ENCODE measurements around the gene BAIAP2. TPM values are rescaled to one million over a fixed set of nuclear protein-coding genes. Genes with fewer than 3 reads are reported as not detected.
"Not testable (repeated sequence)": the region's sequence is repeated elsewhere in the genome, so short reads cannot be mapped to it uniquely, and the experiment has no call there.

Gene BAIAP2
- total RNA-seq, 2 experiments from 2014 or later = 7.7 to 10.0 TPM

- no peak overlapping the region for H3K4me3 Mint-ChIP-seq
- H3K27me3 Mint-ChIP-seq = no peaks in the 10 kb centered on the region
- no peaks in the 10 kb centered on the region for H3K36me3 Mint-ChIP-seq
- H3K4me1 Mint-ChIP-seq = no peaks in the 10 kb centered on the region
- H3K27ac Mint-ChIP-seq = no peak overlapping the region
- no peak for DNase-seq
- peaks cover 11% of the 10 kb centered on the region for H3K9me3 Mint-ChIP-seq
Observed at GRCh38 chr17:81135505-81136278, 100.7 kb downstream of the BAIAP2 start.

GRCh38 chr17:81136366-81136765 is 101.4 kb downstream of the BAIAP2 start:
- no peaks in the 10 kb centered on the region for H3K36me3 Mint-ChIP-seq
- H3K27ac Mint-ChIP-seq = no peak overlapping the region
- no peaks in the 10 kb centered on the region for H3K27me3 Mint-ChIP-seq
- H3K9me3 Mint-ChIP-seq = peaks cover 11% of the 10 kb centered on the region
- H3K4me3 Mint-ChIP-seq = no peak overlapping the region
- H3K4me1 Mint-ChIP-seq = no peaks in the 10 kb centered on the region
- DNase-seq = no peak

GRCh38 chr17:81137248-81137647 is 102.3 kb downstream of the BAIAP2 start:
- H3K4me1 Mint-ChIP-seq = no peaks in the 10 kb centered on the region
- no peak for DNase-seq
- peaks cover 11% of the 10 kb centered on the region for H3K9me3 Mint-ChIP-seq
- H3K4me3 Mint-ChIP-seq = no peak overlapping the region
- H3K27ac Mint-ChIP-seq = no peak overlapping the region
- H3K36me3 Mint-ChIP-seq = no peaks in the 10 kb centered on the region
- H3K27me3 Mint-ChIP-seq = peaks cover 6% of the 10 kb centered on the region

DNA sequence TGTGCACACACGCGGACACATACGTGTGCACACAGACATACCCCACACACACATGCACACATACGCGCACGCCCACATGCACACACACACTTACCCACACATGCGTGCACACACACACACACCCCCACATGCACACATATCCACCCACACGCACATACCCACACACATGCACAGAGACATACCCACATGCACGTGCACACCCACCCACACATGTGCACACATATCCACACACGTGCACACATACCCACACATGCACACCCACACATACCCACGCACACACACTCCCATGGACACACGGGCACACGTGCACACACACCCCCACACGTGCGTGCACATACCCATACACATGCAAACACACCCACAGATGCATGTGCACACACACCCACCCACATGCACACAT is 103.1 kb downstream of the BAIAP2 start:
- Mint-ChIP-seq H3K27me3 (peaks cover 7% of the 10 kb centered on the region), H3K36me3 (no peaks in the 10 kb centered on the region), H3K4me3 (no peak overlapping the region), H3K27ac (no peak overlapping the region), H3K4me1 (no peaks in the 10 kb centered on the region), H3K9me3 (peaks cover 11% of the 10 kb centered on the region)
- no peak for DNase-seq

DNA sequence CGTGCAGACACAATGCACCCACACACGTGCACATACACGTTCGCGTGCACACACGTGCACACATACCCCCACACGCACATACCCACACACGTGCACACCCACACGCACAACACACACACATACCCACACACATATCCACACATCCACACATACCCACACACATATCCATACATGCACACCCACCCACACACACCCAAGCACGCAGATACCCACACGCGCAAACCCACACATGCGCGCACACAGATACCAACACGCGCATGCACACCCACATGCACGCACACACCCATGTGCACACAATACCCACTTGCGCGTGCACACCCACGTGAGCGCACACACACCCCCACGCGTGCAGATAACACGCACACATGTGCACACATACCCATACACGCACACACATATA is 103.5 kb downstream of the BAIAP2 start:
- Mint-ChIP-seq H3K4me3 (no peak overlapping the region), H3K9me3 (peaks cover 11% of the 10 kb centered on the region), H3K36me3 (no peaks in the 10 kb centered on the region), H3K27me3 (peaks cover 7% of the 10 kb centered on the region), H3K27ac (no peak overlapping the region), H3K4me1 (no peaks in the 10 kb centered on the region)
- DNase-seq = no peak

- H3K4me3 Mint-ChIP-seq = no peak overlapping the region
- no peak overlapping the region for H3K27ac Mint-ChIP-seq
- peaks cover 7% of the 10 kb centered on the region for H3K27me3 Mint-ChIP-seq
- peaks cover 11% of the 10 kb centered on the region for H3K9me3 Mint-ChIP-seq
- H3K36me3 Mint-ChIP-seq = no peaks in the 10 kb centered on the region
- no peaks in the 10 kb centered on the region for H3K4me1 Mint-ChIP-seq
- DNase-seq = no peak
Observed at GRCh38 chr17:81139428-81139827, 104.5 kb downstream of the BAIAP2 start.

- Mint-ChIP-seq H3K27ac (no peak overlapping the region), H3K9me3 (peaks cover 11% of the 10 kb centered on the region), H3K4me1 (no peaks in the 10 kb centered on the region), H3K36me3 (no peaks in the 10 kb centered on the region), H3K27me3 (peaks cover 7% of the 10 kb centered on the region), H3K4me3 (no peak overlapping the region)
- no peak for DNase-seq
Observed at GRCh38 chr17:81140018-81140417, 105.1 kb downstream of the BAIAP2 start.

DNA sequence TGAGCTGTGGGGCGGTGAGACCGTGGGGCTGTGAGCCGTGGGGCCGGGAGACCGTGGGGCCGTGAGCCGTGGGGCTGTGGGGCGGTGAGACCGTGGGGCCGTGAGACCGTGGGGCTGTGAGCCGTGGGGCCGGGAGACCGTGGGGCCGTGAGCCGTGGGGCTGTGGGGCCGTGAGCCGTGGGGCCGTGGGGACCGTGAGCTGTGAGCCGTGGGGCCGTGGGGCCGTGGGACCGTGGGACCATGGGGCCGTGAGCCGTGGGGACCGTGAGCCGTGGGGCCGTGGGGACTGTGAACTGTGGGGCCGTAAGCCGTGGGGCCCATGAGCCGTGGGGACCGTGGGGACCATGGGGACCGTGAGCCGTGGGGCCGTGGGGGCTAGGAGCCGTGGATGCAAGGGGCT is 105.7 kb downstream of the BAIAP2 start:
- Mint-ChIP-seq H3K27ac (no peak overlapping the region), H3K36me3 (no peaks in the 10 kb centered on the region), H3K9me3 (peaks cover 11% of the 10 kb centered on the region), H3K4me3 (no peak overlapping the region), H3K4me1 (no peaks in the 10 kb centered on the region), H3K27me3 (peaks cover 7% of the 10 kb centered on the region)
- DNase-seq = no peak

GRCh38 chr17:81142301-81143199 is 107.6 kb downstream of the BAIAP2 start:
- no peaks in the 10 kb centered on the region for H3K4me1 Mint-ChIP-seq
- H3K4me3 Mint-ChIP-seq = no peak overlapping the region
- peaks cover 7% of the 10 kb centered on the region for H3K27me3 Mint-ChIP-seq
- peaks cover 11% of the 10 kb centered on the region for H3K9me3 Mint-ChIP-seq
- no peaks in the 10 kb centered on the region for H3K36me3 Mint-ChIP-seq
- peak; percentile 56 for DNase-seq
- no peak overlapping the region for H3K27ac Mint-ChIP-seq

DNA sequence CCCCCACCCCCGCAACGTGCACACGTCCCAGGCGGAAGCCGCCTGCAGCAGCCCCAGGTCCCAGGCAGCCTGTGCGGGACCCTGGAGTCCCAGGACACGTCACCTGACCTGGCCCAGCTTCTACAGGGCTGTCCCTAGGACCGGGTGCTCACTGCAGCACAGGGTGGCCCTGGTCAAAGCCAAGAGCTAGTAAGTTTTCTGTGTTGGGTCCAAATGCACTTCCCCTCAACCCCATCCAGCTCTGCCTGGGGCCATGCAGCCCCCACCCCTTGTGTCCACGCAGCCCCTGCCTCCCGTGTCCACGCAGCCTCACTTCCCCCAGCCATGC is 108.2 kb downstream of the BAIAP2 start:
- Mint-ChIP-seq H3K27ac (no peak overlapping the region), H3K36me3 (no peaks in the 10 kb centered on the region), H3K4me3 (no peak overlapping the region), H3K9me3 (peaks cover 6% of the 10 kb centered on the region), H3K27me3 (peaks cover 7% of the 10 kb centered on the region), H3K4me1 (no peaks in the 10 kb centered on the region)
- DNase-seq = no peak

DNA sequence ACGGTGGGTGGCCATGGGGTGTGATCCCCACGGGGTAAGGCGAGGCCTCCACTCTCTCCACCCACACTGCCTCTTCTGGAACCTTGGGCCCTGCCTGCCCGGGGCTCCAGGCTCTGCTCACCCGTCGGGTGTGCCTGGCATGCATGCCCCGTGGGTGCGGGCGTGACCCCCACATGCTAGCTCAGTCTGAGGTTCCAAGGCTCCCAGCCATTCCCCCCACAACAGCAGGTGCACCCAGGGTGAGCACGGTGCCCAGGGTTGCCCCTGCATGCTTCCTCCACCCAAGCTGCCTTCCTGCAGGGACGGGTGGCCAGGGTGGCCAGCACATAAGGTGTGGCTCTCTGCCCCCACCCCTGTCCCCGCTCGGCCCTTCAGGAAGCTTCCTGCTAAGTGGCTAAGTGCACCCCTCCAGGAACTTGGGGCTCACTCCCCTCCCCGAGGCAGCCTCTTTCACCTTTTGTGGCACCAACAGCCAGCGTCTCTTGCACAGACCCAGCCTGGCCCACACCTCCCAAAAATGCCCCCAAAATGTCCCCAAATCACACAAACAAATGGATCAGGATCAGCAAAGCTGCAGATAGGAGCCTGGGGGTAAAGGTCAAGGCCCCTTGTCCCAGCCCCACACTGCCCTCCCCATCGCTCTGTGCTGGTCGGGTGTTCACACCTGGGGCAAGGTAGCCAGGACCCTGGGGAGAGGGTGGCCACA is 108.9 kb downstream of the BAIAP2 start:
- DNase-seq = no peak
- Mint-ChIP-seq H3K36me3 (no peaks in the 10 kb centered on the region), H3K4me1 (no peaks in the 10 kb centered on the region), H3K9me3 (peaks cover under 1% of the 10 kb centered on the region), H3K27ac (no peak overlapping the region), H3K27me3 (peaks cover 7% of the 10 kb centered on the region), H3K4me3 (no peak overlapping the region)

GRCh38 chr17:81144423-81144781 is 109.5 kb downstream of the BAIAP2 start:
- no peaks in the 10 kb centered on the region for H3K9me3 Mint-ChIP-seq
- H3K36me3 Mint-ChIP-seq = no peaks in the 10 kb centered on the region
- H3K4me1 Mint-ChIP-seq = no peaks in the 10 kb centered on the region
- H3K27ac Mint-ChIP-seq = no peak overlapping the region
- no peak overlapping the region for H3K4me3 Mint-ChIP-seq
- no peak for DNase-seq
- H3K27me3 Mint-ChIP-seq = peaks cover 7% of the 10 kb centered on the region

DNA sequence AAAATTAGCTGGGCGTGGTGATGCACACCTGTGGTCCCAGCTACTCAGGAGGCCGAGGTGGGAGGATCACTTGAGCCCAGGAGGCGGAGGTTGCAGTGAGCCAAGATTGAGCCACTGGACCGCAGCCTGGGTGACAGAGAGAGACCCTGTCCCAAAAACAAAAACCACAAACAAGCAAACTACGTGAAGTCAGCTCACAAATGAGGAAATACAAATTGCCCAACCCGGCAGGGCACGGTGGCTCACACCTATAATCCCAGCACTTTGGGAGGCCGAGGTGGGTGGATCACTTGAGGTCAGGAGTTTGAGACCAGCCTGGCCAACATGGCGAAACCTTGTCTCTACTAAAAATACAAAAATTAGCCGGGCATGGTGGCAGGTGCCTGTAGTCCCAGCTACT is 111.3 kb downstream of the BAIAP2 start:
- not testable (repeated sequence) for H3K27me3 Mint-ChIP-seq, H3K36me3 Mint-ChIP-seq, H3K4me3 Mint-ChIP-seq, H3K9me3 Mint-ChIP-seq, DNase-seq, H3K27ac Mint-ChIP-seq, H3K4me1 Mint-ChIP-seq

DNA sequence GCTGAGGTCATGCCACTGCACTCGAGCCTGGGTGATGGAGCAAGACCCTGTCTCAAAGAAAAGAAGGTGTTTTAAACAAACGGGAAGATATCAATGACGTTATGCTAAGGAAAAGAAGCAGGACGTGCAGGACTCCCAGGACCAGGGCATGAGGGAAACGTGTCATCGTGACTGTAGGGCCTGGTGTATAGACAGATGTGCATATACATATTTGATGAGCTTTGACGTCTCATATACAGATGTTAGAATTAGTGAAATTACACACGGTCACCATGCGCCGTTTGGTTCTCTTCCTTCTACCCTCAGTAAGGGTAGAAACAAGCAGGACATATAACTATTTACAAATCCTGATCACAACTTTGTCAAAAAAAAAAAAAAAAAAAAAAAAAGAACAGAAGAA is 112.8 kb downstream of the BAIAP2 start:
- no peaks in the 10 kb centered on the region for H3K9me3 Mint-ChIP-seq
- peaks cover 5% of the 10 kb centered on the region for H3K27me3 Mint-ChIP-seq
- no peaks in the 10 kb centered on the region for H3K4me1 Mint-ChIP-seq
- H3K27ac Mint-ChIP-seq = no peak overlapping the region
- H3K4me3 Mint-ChIP-seq = no peak overlapping the region
- no peaks in the 10 kb centered on the region for H3K36me3 Mint-ChIP-seq
- no peak for DNase-seq

- Mint-ChIP-seq H3K4me1 (no peaks in the 10 kb centered on the region), H3K9me3 (no peaks in the 10 kb centered on the region), H3K27ac (no peak overlapping the region), H3K36me3 (no peaks in the 10 kb centered on the region), H3K27me3 (peaks cover 5% of the 10 kb centered on the region), H3K4me3 (no peak overlapping the region)
- DNase-seq = no peak
Observed at GRCh38 chr17:81148571-81148970, 113.6 kb downstream of the BAIAP2 start.

All from activated naive CD8-positive, alpha-beta T cell treated with anti-CD3 and anti-CD28 coated beads for 36 hours (primary cell).